K562 (cell line): ENCODE data around the gene INVS. TPM values are rescaled to one million over a fixed set of nuclear protein-coding genes. Genes with fewer than 3 reads are reported as not detected.

Experiments
- E2F3 ChIP-seq: fragments of 250-450 bp; sonication (Bioruptor Pico); IDR thresholded peaks from 2 replicates; pipeline ENCODE4 v1.4.0; 2020; ENCODE audit warnings: mild to moderate bottlenecking
- REST ChIP-seq, 2 experiments: fragments of 450-650 bp; formaldehyde crosslinking in 1 of 2; IDR thresholded peaks; 2 replicates each; pipeline versions ENCODE4 v1.4.0 to v1.6.1; 2014 to 2020; ENCODE audit warnings: mild to moderate bottlenecking in 2 of 2, borderline replicate concordance in 1 of 2, low read depth in 1 of 2
- polyA plus RNA-seq, 8 experiments: library from polyadenylated mRNA; depleted of rRNA in 4 of 8; stranded (reverse) in 5 of 8; unstranded in 3 of 8; fragments of >200 nt; fragmentation: Nextera tagmentation in 2 of 8; fragmentation: Illumina TruSeq in 1 of 8; extraction: Ambion mirVana in 2 of 8; extraction: Trizol in 1 of 8; gene quantifications; 2 replicates each; pipeline versions ENCODE4 v1.2.1 to v1.2.3, GENCODE V29; 2011 to 2014; ENCODE audit warnings: inconsistent platforms in 1 of 8, missing spikeins in 1 of 8
- total RNA-seq, 7 experiments: library from RNA; depleted of rRNA in 6 of 7; stranded (reverse); fragments of >200 nt in 6 of 7; fragmentation: Illumina TruSeq in 2 of 7; extraction: Trizol in 2 of 7; gene quantifications; 2 replicates each; pipeline versions ENCODE4 v1.2.1 to v1.2.3, GENCODE V29; 2011 to 2021; ENCODE audit warnings: low replicate concordance in 1 of 7

INVS gene
- total and polyA plus RNA-seq, 9 of the 15 experiments (the other 6 are each of a cell fraction or from before 2014, with no cell fraction given): 0.77 to 18.5 (median 10.0) TPM

- TF ChIP-seq REST (IDR thresholded peaks at IDR 0.05; ENCODE audit: borderline replicate concordance) (no peak), REST (CRISPR knock-in tag; IDR thresholded peaks at IDR 0.05; ENCODE audit: low read depth) (no peak), E2F3 (CRISPR knock-in tag) (no peak)
Observed at GRCh38 chr9:100303747-100304146, 204.7 kb downstream of the INVS start (continued).
